Measurements from ENCODE around the gene FBXO31. TPM values are rescaled to one million over a fixed set of nuclear protein-coding genes. Genes with fewer than 3 reads are reported as not detected.

The FBXO31 gene
- total RNA-seq, 4 donors from 2014 or later, result 156 to 264 (median 201) TPM

GRCh38 chr16:87392821-87393679, 9.5 kb upstream of the FBXO31 start:
- no peaks in the 10 kb centered on the region for H3K27me3 ChIP-seq
- no peaks in the 10 kb centered on the region for H3K9me3 ChIP-seq
- intact Hi-C loops (cut with DNase I; ENCODE audit: low total_unique reads), result loop anchor here (1.0 to 2.0 kb wide), 2 partner anchors 72 to 100 kb away; partner anchors contain the start of gene ZCCHC14
- no peaks in the 10 kb centered on the region for H3K36me3 ChIP-seq
- in situ Hi-C loops (cut with MboI; ENCODE audit: low sequenced_read_pairs in 4 of 4), result loop anchor here (5.0 to 25.0 kb wide), 4 partner anchors 76 to 831 kb away; partner anchors contain the start of genes C16orf95 (in 4 of the 4), FOXC2 (in 1 of the 4), KLHDC4 (in 1 of the 4) and MTHFSD (in 1 of the 4)
- ATAC-seq (no peak), DNase-seq (peak in 1 of 2 donors; percentile 49)
- TF ChIP-seq POLR2A (IDR thresholded peaks at IDR 0.05), result no peak
- TF ChIP-seq CTCF (IDR thresholded peaks at IDR 0.05 in 4 of 5, conservative IDR thresholded peaks at IDR 0.05 in 1 of 5), result peak in 2 of 5 experiments; percentile 19 to 24
- H3K4me3 ChIP-seq, result peak overlapping the region; percentile 65 to 79 (median 76)
- H3K4me1 ChIP-seq, result peaks cover 36 to 39% of the 10 kb centered on the region in 2 donors
- peak overlapping the region; percentile 97 to 99 (median 98) for H3K27ac ChIP-seq

GRCh38 chr16:87391950-87392820, 8.6 kb upstream of the FBXO31 start, which contains the start of gene MAP1LC3B:
Gene MAP1LC3B (plus strand): TSS chr16:87392336. CDS start chr16:87392428, 92 bp downstream.
- peaks cover 45 to 47% of the 10 kb centered on the region in 2 donors for H3K4me1 ChIP-seq
- TF ChIP-seq POLR2A (IDR thresholded peaks at IDR 0.05) (peak; percentile 99 to 100), CTCF (IDR thresholded peaks at IDR 0.05 in 4 of 5, conservative IDR thresholded peaks at IDR 0.05 in 1 of 5) (no peak)
- H3K9me3 ChIP-seq, result no peaks in the 10 kb centered on the region
- peak; percentile 90 to 96 for DNase-seq
- H3K4me3 ChIP-seq, result peak within 1 kb of the TSS; percentile 72 to 79 (median 76)
- no peaks in the 10 kb centered on the region for H3K27me3 ChIP-seq
- H3K27ac ChIP-seq, result peak within 1 kb of the TSS; percentile 97 to 99 (median 98)
- in situ Hi-C loops (cut with MboI; ENCODE audit: low sequenced_read_pairs in 4 of 4) (loop anchor here (5.0 to 25.0 kb wide), 4 partner anchors 75 to 830 kb away; partner anchors contain the start of genes C16orf95 (in 4 of the 4), FOXC2 (in 1 of the 4), KLHDC4 (in 1 of the 4) and MTHFSD (in 1 of the 4)), intact Hi-C loops (cut with DNase I; ENCODE audit: low total_unique reads) (loop anchor here (2.0 kb wide), 1 partner anchor 73 kb away; no protein-coding TSS in a partner anchor)
- H3K36me3 ChIP-seq, result no peaks in the 10 kb centered on the region
- peak; percentile 65 to 67 for ATAC-seq

- peak; percentile 57 to 82 for DNase-seq
- peak; percentile 11 to 35 for ATAC-seq
- in situ Hi-C loops (cut with MboI; ENCODE audit: low sequenced_read_pairs in 4 of 4), result loop anchor here (5.0 to 25.0 kb wide), 4 partner anchors 74 to 829 kb away; partner anchors contain the start of genes C16orf95 (in 4 of the 4), FOXC2 (in 1 of the 4), KLHDC4 (in 1 of the 4) and MTHFSD (in 1 of the 4)
These were observed 7.9 kb upstream of the FBXO31 start for GRCh38 chr16:87391324-87391949.

More at GRCh38 chr16:87391324-87391949, 7.9 kb upstream of the FBXO31 start:
- Histone ChIP-seq H3K4me1 (peaks cover 49 to 51% of the 10 kb centered on the region in 2 donors), H3K9me3 (no peaks in the 10 kb centered on the region), H3K27ac (peak overlapping the region; percentile 97 to 99 (median 98)), H3K4me3 (peak overlapping the region; percentile 72 to 79 (median 74)), H3K27me3 (no peaks in the 10 kb centered on the region), H3K36me3 (no peaks in the 10 kb centered on the region)
- intact Hi-C loops (cut with DNase I; ENCODE audit: low total_unique reads), result no loop called here
- TF ChIP-seq POLR2A (IDR thresholded peaks at IDR 0.05) (no peak), CTCF (IDR thresholded peaks at IDR 0.05 in 4 of 5, conservative IDR thresholded peaks at IDR 0.05 in 1 of 5) (no peak)

Data from gastrocnemius medialis (tissue), 4 donors.